IMR-90 (cell line): ENCODE measurements around the gene RABIF. TPM values are rescaled to one million over a fixed set of nuclear protein-coding genes. Genes with fewer than 3 reads are reported as not detected.

Source experiments
- ATAC-seq: fragments of 200-7000 bp; cut with Tn5 transposase; 2 replicates; pipeline ENCODE4 v1.9.1; 2020; ENCODE audit warnings: low read depth, mild to moderate bottlenecking, moderate library complexity
- BruUV-seq: library from RNA; stranded (reverse); fragments of 400-500 nt; replicated peaks from 2 replicates; lab custom pipeline; 2021; lab: Mats Ljungman, UMichigan
- CTCF ChIA-PET: fragments of 300-600 bp; formaldehyde crosslinking; extraction: SDS; loops from one replicate; lab custom pipeline; 2021; ENCODE audit warnings: antibody characterized with exemption; lab: Yijun Ruan, JAX
- POLR2A ChIA-PET: fragments of 300-600 bp; sonication (Branson Sonifier 250); formaldehyde crosslinking; loops from one replicate; lab custom pipeline; 2022; ENCODE audit warnings: antibody characterized with exemption; ENCODE audit not compliant: unreplicated experiment; lab: Charles Lee
- DNase-seq: peaks from one replicate; pipeline ENCODE4 v3.0.0; 2013
- H2AFZ ChIP-seq: replicated peaks from 2 replicates; pipeline ENCODE3; 2013; ENCODE audit warnings: low read length, mild to moderate bottlenecking; ENCODE audit not compliant: poor library complexity
- H2AK5ac ChIP-seq: 2 replicates; pipeline ENCODE4 v1.6.1; 2013; ENCODE audit warnings: low read depth, low read length, inconsistent platforms
- H2AK9ac ChIP-seq: replicated peaks from 2 replicates; pipeline ENCODE3; 2013; ENCODE audit warnings: mild to moderate bottlenecking, low read depth, low read length, moderate library complexity; ENCODE audit not compliant: poor library complexity
- H2BK120ac ChIP-seq: 2 replicates; pipeline ENCODE4 v1.6.1; 2013; ENCODE audit warnings: low read depth, low read length, inconsistent platforms
- H2BK15ac ChIP-seq: 3 replicates; pipeline ENCODE4 v1.6.1; 2013; ENCODE audit warnings: low read depth, low read length, inconsistent platforms
- H2BK20ac ChIP-seq: 2 replicates; pipeline ENCODE4 v1.6.1; 2013; ENCODE audit warnings: low read depth, mild to moderate bottlenecking, inconsistent platforms, low read length, moderate library complexity
- H2BK5ac ChIP-seq: 2 replicates; pipeline ENCODE4 v1.6.1; 2013; ENCODE audit warnings: mild to moderate bottlenecking, low read depth, low read length, inconsistent platforms; ENCODE audit not compliant: poor library complexity, severe bottlenecking
- H3K14ac ChIP-seq: replicated peaks from 2 replicates; pipeline ENCODE4 v1.6.1; 2013; ENCODE audit warnings: low read depth, low read length, inconsistent platforms
- H3K18ac ChIP-seq: 2 replicates; pipeline ENCODE4 v1.6.1; 2013; ENCODE audit warnings: low read depth, low read length, control low read depth
- H3K23ac ChIP-seq: 2 replicates; pipeline ENCODE4 v1.6.1; 2013; ENCODE audit warnings: low read depth, low read length, inconsistent platforms
- H3K27ac ChIP-seq: 2 replicates; pipeline ENCODE4 v1.5.1; 2013; ENCODE audit warnings: mild to moderate bottlenecking, control low read depth, low read length; ENCODE audit not compliant: insufficient read depth
- H3K27me3 ChIP-seq: 2 replicates; pipeline ENCODE4 v1.6.1; 2013; ENCODE audit warnings: low read length; ENCODE audit not compliant: control insufficient read depth, insufficient read depth
- H3K36me3 ChIP-seq: 2 replicates; pipeline ENCODE4 v1.6.1; 2013; ENCODE audit warnings: low read length, mixed read lengths; ENCODE audit not compliant: control insufficient read depth, insufficient read depth
- H3K4ac ChIP-seq: 2 replicates; pipeline ENCODE4 v1.6.1; 2013; ENCODE audit warnings: low read depth, low read length, inconsistent platforms
- H3K4me1 ChIP-seq: 2 replicates; pipeline ENCODE4 v1.6.1; 2013; ENCODE audit warnings: low read length, mixed read lengths; ENCODE audit not compliant: control insufficient read depth, insufficient read depth
- H3K4me2 ChIP-seq: 2 replicates; pipeline ENCODE4 v1.6.1; 2013; ENCODE audit warnings: low read depth, mild to moderate bottlenecking, control low read depth, low read length, moderate library complexity
- H3K4me3 ChIP-seq: 2 replicates; pipeline ENCODE4 v1.5.1; 2013; ENCODE audit warnings: low read depth, mild to moderate bottlenecking, control low read depth, low read length, moderate library complexity; ENCODE audit not compliant: insufficient read depth
- H3K56ac ChIP-seq: 2 replicates; pipeline ENCODE4 v1.6.1; 2013; ENCODE audit warnings: low read length, inconsistent platforms; ENCODE audit not compliant: insufficient read depth; ENCODE audit errors: extremely low read depth
- H3K79me1 ChIP-seq, 2 experiments: 2 replicates each; pipeline ENCODE4 v1.6.1; 2013; ENCODE audit warnings: low read length in 2 of 2, inconsistent platforms in 1 of 2, low read depth in 1 of 2
- H3K9ac ChIP-seq: 2 replicates; pipeline ENCODE4 v1.6.1; 2013; ENCODE audit warnings: low read depth, low read length, control low read depth
- H3K9me1 ChIP-seq: 2 replicates; pipeline ENCODE4 v1.6.1; 2013; ENCODE audit warnings: low read length, inconsistent platforms; ENCODE audit not compliant: insufficient read depth
- H3K9me3 ChIP-seq: 2 replicates; pipeline ENCODE4 v1.6.1; 2013; ENCODE audit warnings: low read length; ENCODE audit not compliant: control insufficient read depth, insufficient read depth
- H4K20me1 ChIP-seq: 2 replicates; pipeline ENCODE4 v1.6.1; 2013; ENCODE audit warnings: low read length, inconsistent platforms; ENCODE audit not compliant: insufficient read depth
- H4K5ac ChIP-seq: 2 replicates; pipeline ENCODE4 v1.6.1; 2013; ENCODE audit warnings: mild to moderate bottlenecking, low read depth, low read length, control low read depth
- H4K8ac ChIP-seq, 2 experiments: 2 replicates each; pipeline ENCODE4 v1.6.1; 2013; ENCODE audit warnings: low read depth in 2 of 2, low read length in 2 of 2, control low read depth in 1 of 2, inconsistent platforms in 1 of 2
- H4K91ac ChIP-seq: 2 replicates; pipeline ENCODE4 v1.6.1; 2013; ENCODE audit warnings: low read depth, low read length, inconsistent platforms; ENCODE audit not compliant: insufficient read depth
- MXI1 ChIP-seq: IDR thresholded peaks from 2 replicates; pipeline ENCODE4 v1.6.1; 2012; ENCODE audit warnings: low read depth, mild to moderate bottlenecking, low read length, moderate library complexity, borderline replicate concordance
- SMC3 ChIP-seq: fragments of 150-350 bp; IDR thresholded peaks from 2 replicates; pipeline ENCODE4 v1.6.1; 2016; ENCODE audit warnings: low read depth, mild to moderate bottlenecking, antibody characterized with exemption, low read length, moderate library complexity
- WGBS, 2 experiments: methylation state at CpG; one replicate each; pipeline versions ENCODE4 v1.1.5 to v1.1.7; 2013; ENCODE audit warnings: missing lambda C conversion rate in 2 of 2; ENCODE audit not compliant: insufficient read length in 1 of 2; ENCODE audit errors: extremely low coverage in 2 of 2; 5-methylcytosine and 5-hydroxymethylcytosine counted together
- dilution Hi-C: fragments of 300-500 bp; cut with HindIII; formaldehyde crosslinking; loops from one replicate; pipeline ENCODE4 v1.14.3; 2018; ENCODE audit warnings: low sequenced_read_pairs; ENCODE audit not compliant: unreplicated experiment
- in situ Hi-C: fragments of 300-500 bp; cut with MboI; formaldehyde crosslinking; loops from 3 replicates; pipeline ENCODE4 v1.14.3; 2019; ENCODE audit warnings: low sequenced_read_pairs, inconsistent platforms, mixed read lengths
- intact Hi-C: fragments of 100-400 bp; cut with micrococcal nuclease; formaldehyde crosslinking; loops from 2 replicates; pipeline ENCODE4 v1.10.0; 2022
- polyA plus RNA-seq, 3 experiments: library from polyadenylated mRNA; depleted of rRNA; stranded (reverse); fragments of >200 nt; gene quantifications; 2 replicates each; pipeline ENCODE4 v1.2.3, GENCODE V29; 2012; ENCODE audit warnings: low replicate concordance in 1 of 3
- total RNA-seq: library from RNA; depleted of rRNA; stranded (reverse); fragments of >200 nt; gene quantifications from 2 replicates; pipeline ENCODE4 v1.2.3, GENCODE V29; 2012
- TF ChIP-seq, protein P1 (sequence below): fragments of 150-350 bp; IDR thresholded peaks from 2 replicates; pipeline ENCODE4 v1.6.1; 2016; ENCODE audit warnings: low read depth, mild to moderate bottlenecking, low read length, moderate library complexity, borderline replicate concordance

RABIF gene
- total and polyA plus RNA-seq, 2 of the 4 experiments (the other 2 are of a cell fraction): 4.8 to 7.9 TPM

DNA sequence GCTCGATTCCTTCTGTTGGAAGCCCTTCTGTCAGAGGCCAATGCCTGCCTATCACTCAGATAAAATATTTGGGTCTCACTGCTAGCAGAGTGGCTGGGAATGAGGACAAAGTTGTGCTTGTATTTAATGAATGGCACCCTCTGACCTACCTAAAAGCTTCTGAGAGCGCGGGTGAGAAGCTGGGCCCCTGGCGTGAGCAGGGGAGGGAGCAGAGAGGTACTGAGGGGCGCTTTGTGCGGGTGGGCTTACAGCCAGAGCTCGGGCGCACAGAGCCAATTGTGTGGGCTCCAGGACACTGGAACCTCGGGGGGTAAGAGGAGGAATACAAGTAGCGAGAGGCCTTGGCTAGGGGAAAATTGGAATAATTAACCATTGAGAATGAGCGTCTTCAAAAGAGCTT is 45.9 kb downstream of the RABIF start:
- no CpG with 5 or more reads among the region's 11 CpGs for WGBS, 2 experiments

More for the DNA sequence above, 45.9 kb downstream of the RABIF start:
- ATAC-seq (no peak), DNase-seq (no peak)
- no TSS peak for BruUV-seq
- no peak overlapping the region for H2AK5ac ChIP-seq
- TF ChIP-seq SMC3 (no peak), MXI1 (no peak)
- TF ChIP-seq, protein P1, sequence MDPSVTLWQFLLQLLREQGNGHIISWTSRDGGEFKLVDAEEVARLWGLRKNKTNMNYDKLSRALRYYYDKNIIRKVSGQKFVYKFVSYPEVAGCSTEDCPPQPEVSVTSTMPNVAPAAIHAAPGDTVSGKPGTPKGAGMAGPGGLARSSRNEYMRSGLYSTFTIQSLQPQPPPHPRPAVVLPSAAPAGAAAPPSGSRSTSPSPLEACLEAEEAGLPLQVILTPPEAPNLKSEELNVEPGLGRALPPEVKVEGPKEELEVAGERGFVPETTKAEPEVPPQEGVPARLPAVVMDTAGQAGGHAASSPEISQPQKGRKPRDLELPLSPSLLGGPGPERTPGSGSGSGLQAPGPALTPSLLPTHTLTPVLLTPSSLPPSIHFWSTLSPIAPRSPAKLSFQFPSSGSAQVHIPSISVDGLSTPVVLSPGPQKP: no peak
- H2BK15ac ChIP-seq: no peak overlapping the region
- H2AFZ ChIP-seq: no peak overlapping the region
- no peak overlapping the region for H4K8ac ChIP-seq
- H2BK120ac ChIP-seq: no peak overlapping the region
- H4K91ac ChIP-seq: no peak overlapping the region
- no peaks in the 10 kb centered on the region for H3K36me3 ChIP-seq
- H3K56ac ChIP-seq: no peak overlapping the region
- H3K4me2 ChIP-seq: no peak overlapping the region
- H3K9ac ChIP-seq: no peak overlapping the region
- no peaks in the 10 kb centered on the region for H3K4me1 ChIP-seq
- dilution Hi-C loops: no loop called here
- no peak overlapping the region for H3K23ac ChIP-seq
- no peaks in the 10 kb centered on the region for H4K20me1 ChIP-seq
- H3K14ac ChIP-seq: no peak overlapping the region
- H3K9me1 ChIP-seq: no peaks in the 10 kb centered on the region
- H2BK20ac ChIP-seq: no peak overlapping the region
- H3K18ac ChIP-seq: no peak overlapping the region
- no peak overlapping the region for H2BK5ac ChIP-seq
- H3K27ac ChIP-seq: no peak overlapping the region
- no peak overlapping the region for H3K4ac ChIP-seq
- in situ Hi-C loops: no loop called here
- intact Hi-C loops: no loop called here
- no peak overlapping the region for H3K4me3 ChIP-seq
- CTCF ChIA-PET: no interaction called here
- no peaks in the 10 kb centered on the region for H3K9me3 ChIP-seq
- POLR2A ChIA-PET: no interaction called here
- no peak overlapping the region for H4K5ac ChIP-seq
- no peaks in the 10 kb centered on the region for H3K79me1 ChIP-seq
- no peak overlapping the region for H2AK9ac ChIP-seq
- peaks cover 20% of the 10 kb centered on the region for H3K27me3 ChIP-seq
